ENCODE measurements around the gene YDJC. TPM values are rescaled to one million over a fixed set of nuclear protein-coding genes. Genes with fewer than 3 reads are reported as not detected.

Gene YDJC
- total RNA-seq, 1 donor from 2014 or later, result 34.0 TPM

- no peak overlapping the region for H3K4me3 ChIP-seq (ENCODE audit: insufficient read depth, low read depth, low read length)
- H3K9ac ChIP-seq (ENCODE audit: low read length), result no peak overlapping the region
- H3K9me3 Mint-ChIP-seq (ENCODE audit: unreplicated experiment), result no peaks in the 10 kb centered on the region
- H3K4me1 Mint-ChIP-seq (ENCODE audit: low read depth, unreplicated experiment), result peaks cover 4% of the 10 kb centered on the region
- no peaks in the 10 kb centered on the region for H3K4me1 ChIP-seq (ENCODE audit: insufficient read depth, low read length)
- H3K9me3 ChIP-seq (ENCODE audit: insufficient read depth, low read depth, low read length), result no peaks in the 10 kb centered on the region
- H3K27ac ChIP-seq (ENCODE audit: low read depth, low read length), result no peak overlapping the region
- DNase-seq (ENCODE audit: low read depth) (no peak), FAIRE-seq (no peak)
- H3K4me3 Mint-ChIP-seq (ENCODE audit: unreplicated experiment), result peak overlapping the region; percentile 60
- no peaks in the 10 kb centered on the region for H3K27me3 ChIP-seq (ENCODE audit: insufficient read depth, low read length)
- no peak overlapping the region for H3K27ac Mint-ChIP-seq (ENCODE audit: unreplicated experiment)
- H2AFZ ChIP-seq (ENCODE audit: low read depth, low read length), result no peak overlapping the region
- peaks cover 2% of the 10 kb centered on the region for H3K36me3 Mint-ChIP-seq (ENCODE audit: low read depth, unreplicated experiment)
- H3K36me3 ChIP-seq (ENCODE audit: insufficient read depth, low read length), result no peaks in the 10 kb centered on the region
- peaks cover 18% of the 10 kb centered on the region for H3K79me2 ChIP-seq (ENCODE audit: insufficient read depth, low read length)
- no peak overlapping the region for H3K4me2 ChIP-seq (ENCODE audit: low read length)
- TF ChIP-seq CTCF (IDR thresholded peaks at IDR 0.05; ENCODE audit: insufficient read depth, low read depth, low read length) (no peak), EZH2 (IDR thresholded peaks at IDR 0.05; ENCODE audit: insufficient read depth, low read length) (no peak)
- H3K27me3 Mint-ChIP-seq (ENCODE audit: low read depth, unreplicated experiment), result peaks cover 12% of the 10 kb centered on the region
- H4K20me1 ChIP-seq (ENCODE audit: insufficient read depth, low read length), result no peaks in the 10 kb centered on the region
Measured at GRCh38 chr22:21663738-21664137, 33.9 kb upstream of the YDJC start.

- no peaks in the 10 kb centered on the region for H3K27me3 ChIP-seq (ENCODE audit: insufficient read depth, low read length)
- H3K9ac ChIP-seq (ENCODE audit: low read length), result no peak overlapping the region
- Mint-ChIP-seq H3K27me3 (ENCODE audit: low read depth, unreplicated experiment) (peaks cover 13% of the 10 kb centered on the region), H3K9me3 (ENCODE audit: unreplicated experiment) (no peaks in the 10 kb centered on the region), H3K27ac (ENCODE audit: unreplicated experiment) (no peak overlapping the region), H3K36me3 (ENCODE audit: low read depth, unreplicated experiment) (no peaks in the 10 kb centered on the region), H3K4me1 (ENCODE audit: low read depth, unreplicated experiment) (peaks cover 2% of the 10 kb centered on the region), H3K4me3 (ENCODE audit: unreplicated experiment) (no peak overlapping the region)
- H3K36me3 ChIP-seq (ENCODE audit: insufficient read depth, low read length), result no peaks in the 10 kb centered on the region
- H3K9me3 ChIP-seq (ENCODE audit: insufficient read depth, low read depth, low read length), result no peaks in the 10 kb centered on the region
- no peaks in the 10 kb centered on the region for H4K20me1 ChIP-seq (ENCODE audit: insufficient read depth, low read length)
- peaks cover 9% of the 10 kb centered on the region for H3K79me2 ChIP-seq (ENCODE audit: insufficient read depth, low read length)
- H3K4me2 ChIP-seq (ENCODE audit: low read length), result no peak overlapping the region
- peaks cover 6% of the 10 kb centered on the region for H3K4me1 ChIP-seq (ENCODE audit: insufficient read depth, low read length)
- H3K27ac ChIP-seq (ENCODE audit: low read depth, low read length), result no peak overlapping the region
- FAIRE-seq (no peak), DNase-seq (ENCODE audit: low read depth) (no peak)
- TF ChIP-seq CTCF (IDR thresholded peaks at IDR 0.05; ENCODE audit: insufficient read depth, low read depth, low read length), result no peak
- TF ChIP-seq EZH2 (IDR thresholded peaks at IDR 0.05; ENCODE audit: insufficient read depth, low read length), result no peak
- H3K4me3 ChIP-seq (ENCODE audit: insufficient read depth, low read depth, low read length), result no peak overlapping the region
- H2AFZ ChIP-seq (ENCODE audit: low read depth, low read length), result no peak overlapping the region
Measured at GRCh38 chr22:21661991-21662390, 32.2 kb upstream of the YDJC start.

GRCh38 chr22:21660904-21661303 is 31.1 kb upstream of the YDJC start:
- H3K4me2 ChIP-seq (ENCODE audit: low read length), result no peak overlapping the region
- peaks cover 16% of the 10 kb centered on the region for H3K27me3 Mint-ChIP-seq (ENCODE audit: low read depth, unreplicated experiment)
- H3K4me1 ChIP-seq (ENCODE audit: insufficient read depth, low read length), result peaks cover 7% of the 10 kb centered on the region
- H3K4me1 Mint-ChIP-seq (ENCODE audit: low read depth, unreplicated experiment), result no peaks in the 10 kb centered on the region
- H4K20me1 ChIP-seq (ENCODE audit: insufficient read depth, low read length), result no peaks in the 10 kb centered on the region
- H3K79me2 ChIP-seq (ENCODE audit: insufficient read depth, low read length), result no peaks in the 10 kb centered on the region
- no peak overlapping the region for H3K4me3 ChIP-seq (ENCODE audit: insufficient read depth, low read depth, low read length)
- no peaks in the 10 kb centered on the region for H3K36me3 Mint-ChIP-seq (ENCODE audit: low read depth, unreplicated experiment)
- no peak overlapping the region for H2AFZ ChIP-seq (ENCODE audit: low read depth, low read length)
- FAIRE-seq, result no peak
- no peak overlapping the region for H3K9ac ChIP-seq (ENCODE audit: low read length)
- no peak overlapping the region for H3K27ac ChIP-seq (ENCODE audit: low read depth, low read length)
- no peaks in the 10 kb centered on the region for H3K27me3 ChIP-seq (ENCODE audit: insufficient read depth, low read length)
- no peaks in the 10 kb centered on the region for H3K36me3 ChIP-seq (ENCODE audit: insufficient read depth, low read length)
- H3K9me3 Mint-ChIP-seq (ENCODE audit: unreplicated experiment), result no peaks in the 10 kb centered on the region
- no peaks in the 10 kb centered on the region for H3K9me3 ChIP-seq (ENCODE audit: insufficient read depth, low read depth, low read length)
- DNase-seq (ENCODE audit: low read depth), result no peak
- no peak overlapping the region for H3K27ac Mint-ChIP-seq (ENCODE audit: unreplicated experiment)
- H3K4me3 Mint-ChIP-seq (ENCODE audit: unreplicated experiment), result no peak overlapping the region
- TF ChIP-seq CTCF (IDR thresholded peaks at IDR 0.05; ENCODE audit: insufficient read depth, low read depth, low read length), result no peak
- no peak for TF ChIP-seq EZH2 (IDR thresholded peaks at IDR 0.05; ENCODE audit: insufficient read depth, low read length)
